HepG2 (cell line): ENCODE data around the gene PRDX3. TPM values are rescaled to one million over a fixed set of nuclear protein-coding genes. Genes with fewer than 3 reads are reported as not detected.

Experiments
- BORCS8-MEF2B ChIP-seq: sonication (generic); formaldehyde crosslinking; IDR thresholded peaks from 2 replicates; pipeline ENCODE4 v1.8.0; 2022; ENCODE audit warnings: mild to moderate bottlenecking, missing genetic modification reagents
- CEBPG ChIP-seq: IDR thresholded peaks from 2 replicates; pipeline ENCODE4 v1.6.1; 2016
- CREM ChIP-seq, 2 experiments: sonication (generic) in 1 of 2; formaldehyde crosslinking in 1 of 2; IDR thresholded peaks; 2 replicates each; pipeline versions ENCODE4 v1.4.0 to v1.6.1; 2016 to 2020; ENCODE audit warnings: antibody characterized with exemption in 1 of 2, mild to moderate bottlenecking in 1 of 2, missing genetic modification reagents in 1 of 2
- EP300 ChIP-seq, 3 experiments: sonication (generic) in 1 of 3; formaldehyde crosslinking in 1 of 3; IDR thresholded peaks; 2 replicates each; pipeline versions ENCODE4 v1.5.1 to v1.6.1; 2011 to 2020; ENCODE audit warnings: low read depth in 2 of 3, low read length in 2 of 3, borderline replicate concordance in 1 of 3, improper control_type of control experiment in 1 of 3, mild to moderate bottlenecking in 1 of 3, missing genetic modification reagents in 1 of 3, moderate library complexity in 1 of 3
- HNRNPUL1 ChIP-seq: fragments of 200-400 bp; formaldehyde crosslinking; IDR thresholded peaks from 2 replicates; pipeline ENCODE4 v1.6.1; 2017; ENCODE audit warnings: low read depth, mild to moderate bottlenecking, low read length, moderate library complexity
- KAT8 ChIP-seq: IDR thresholded peaks from 2 replicates; pipeline ENCODE4 v1.6.1; 2016; ENCODE audit warnings: missing genetic modification reagents, missing compliant biosample characterization
- MAFF ChIP-seq: IDR thresholded peaks from 2 replicates; pipeline ENCODE4 v1.6.1; 2011; ENCODE audit warnings: low read depth, low read length, improper control_type of control experiment
- MAFG ChIP-seq: sonication (generic); formaldehyde crosslinking; IDR thresholded peaks from 2 replicates; pipeline ENCODE4 v1.5.1; 2020; ENCODE audit warnings: mild to moderate bottlenecking, missing genetic modification reagents
- NCOA5 ChIP-seq: sonication (generic); formaldehyde crosslinking; IDR thresholded peaks from 2 replicates; pipeline ENCODE4 v1.4.0; 2020; ENCODE audit warnings: missing genetic modification reagents
- NFYB ChIP-seq: sonication (generic); formaldehyde crosslinking; IDR thresholded peaks from 2 replicates; pipeline ENCODE4 v1.4.0; 2020; ENCODE audit warnings: missing genetic modification reagents
- RNF219 ChIP-seq: sonication (generic); formaldehyde crosslinking; IDR thresholded peaks from 2 replicates; pipeline ENCODE4 v1.5.0; 2020; ENCODE audit warnings: mild to moderate bottlenecking, missing genetic modification reagents
- SMC3 ChIP-seq: IDR thresholded peaks from 2 replicates; pipeline ENCODE4 v1.6.1; 2011; ENCODE audit warnings: low read length, improper control_type of control experiment
- SP140L ChIP-seq: sonication (generic); formaldehyde crosslinking; IDR thresholded peaks from 2 replicates; pipeline ENCODE4 v1.4.0; 2020; ENCODE audit warnings: missing genetic modification reagents, borderline replicate concordance
- SP4 ChIP-seq: sonication (generic); formaldehyde crosslinking; IDR thresholded peaks from 2 replicates; pipeline ENCODE4 v1.8.1; 2023; ENCODE audit warnings: mild to moderate bottlenecking, missing genetic modification reagents
- TGIF2 ChIP-seq: IDR thresholded peaks from 2 replicates; pipeline ENCODE4 v1.6.1; 2016; ENCODE audit warnings: control low read depth, missing compliant biosample characterization
- ZFAT ChIP-seq: sonication (generic); formaldehyde crosslinking; conservative IDR thresholded peaks from 2 replicates; pipeline ENCODE4 v1.8.1; 2023; ENCODE audit warnings: missing genetic modification reagents, inconsistent platforms
- ZNF652 ChIP-seq: IDR thresholded peaks from 2 replicates; pipeline ENCODE4 v1.6.1; 2016; ENCODE audit warnings: low read depth, borderline replicate concordance
- ZNF704 ChIP-seq: sonication (generic); formaldehyde crosslinking; IDR thresholded peaks from 2 replicates; pipeline ENCODE4 v1.8.1; 2023; ENCODE audit warnings: mild to moderate bottlenecking, inconsistent platforms, moderate library complexity, missing genetic modification reagents, borderline replicate concordance
- ZNF792 ChIP-seq: IDR thresholded peaks from 2 replicates; pipeline ENCODE4 v1.6.1; 2016
- ZZZ3 ChIP-seq: sonication (generic); formaldehyde crosslinking; IDR thresholded peaks from 2 replicates; pipeline ENCODE4 v1.4.0; 2020; ENCODE audit warnings: missing genetic modification reagents, mild to moderate bottlenecking, borderline replicate concordance
- polyA plus RNA-seq, 8 experiments: library from polyadenylated mRNA; depleted of rRNA in 3 of 8; stranded (reverse) in 7 of 8; unstranded in 1 of 8; fragments of >200 nt; fragmentation: Illumina TruSeq in 4 of 8; extraction: Trizol in 4 of 8; gene quantifications; 2 replicates each; pipeline versions ENCODE4 v1.2.1 to v1.2.3, GENCODE V29; 2011 to 2016; ENCODE audit warnings: low read depth in 4 of 8, missing spikeins in 1 of 8, mixed read lengths in 1 of 8; ENCODE audit not compliant: insufficient read depth in 1 of 8
- total RNA-seq, 5 experiments: library from RNA; depleted of rRNA; stranded (reverse); fragments of >200 nt; fragmentation: Illumina TruSeq; extraction: Trizol; gene quantifications; 2 replicates each; pipeline ENCODE4 v1.2.3, GENCODE V29; 2016; ENCODE audit warnings: low read depth in 1 of 5
- TF ChIP-seq, protein P1 (sequence below): sonication (generic); formaldehyde crosslinking; IDR thresholded peaks from 2 replicates; pipeline ENCODE4 v1.4.0; 2020; ENCODE audit warnings: mild to moderate bottlenecking, missing genetic modification reagents
- TF ChIP-seq, protein P2 (sequence below): sonication (generic); formaldehyde crosslinking; conservative IDR thresholded peaks from 2 replicates; pipeline ENCODE4 v1.4.0; 2020; ENCODE audit warnings: missing genetic modification reagents

The PRDX3 gene
- total and polyA plus RNA-seq, 2 of the 13 experiments (the other 11 are each of a cell fraction or from before 2014, with no cell fraction given): 407 to 565 TPM

DNA sequence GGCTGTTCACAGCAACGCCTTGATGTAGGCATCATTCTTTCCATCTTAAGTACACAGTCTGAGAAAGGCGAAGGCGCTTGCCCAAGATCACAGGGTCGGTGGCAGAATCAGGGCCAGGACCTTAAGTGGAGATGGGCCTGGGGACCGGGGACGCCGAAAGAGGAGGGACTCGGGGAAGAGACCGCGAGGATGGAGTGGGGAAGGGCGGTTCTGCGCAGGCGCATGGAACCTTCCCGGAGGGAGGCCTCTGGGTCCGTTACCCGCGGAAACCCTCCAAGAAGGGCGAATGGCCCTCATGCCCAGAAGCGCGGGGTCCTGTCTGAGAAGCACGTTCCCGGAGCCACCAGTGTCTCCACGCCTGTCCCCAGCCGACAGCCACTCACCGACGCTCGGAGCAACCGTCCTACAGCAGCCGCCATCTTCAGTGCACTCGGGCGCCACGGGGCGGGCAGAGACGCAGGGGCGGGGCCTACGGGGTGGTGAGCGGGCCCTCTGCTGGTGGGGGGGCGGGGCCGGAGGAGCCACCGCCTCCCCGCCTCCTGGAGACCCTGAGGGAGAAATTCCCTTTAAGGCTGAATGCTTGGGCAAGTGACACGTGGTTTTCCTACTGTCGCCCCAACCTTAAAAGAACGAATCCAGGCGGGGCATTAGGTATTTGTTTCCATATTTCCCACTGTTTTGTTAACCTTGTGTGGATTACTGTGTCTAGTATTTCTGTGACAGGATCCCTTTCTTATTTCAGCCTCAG, at the start of gene PRDX3 (continued):
- TF ChIP-seq SP140L (CRISPR knock-in tag) (no peak), BORCS8-MEF2B (CRISPR knock-in tag) (peak; percentile 84), CREM (IDR thresholded peaks at IDR 0.05) (no peak; the same call in 1 of the 2 replicates), CREM (CRISPR knock-in tag; IDR thresholded peaks at IDR 0.05) (no peak), ZNF652 (CRISPR knock-in tag) (no peak), ZNF792 (CRISPR knock-in tag) (peak; percentile 63; the same call in 1 of the 2 replicates), RNF219 (CRISPR knock-in tag) (no peak), SP4 (CRISPR knock-in tag) (peak; percentile 85), MAFF (no peak), CEBPG (CRISPR knock-in tag) (no peak), NFYB (no peak; the same call in 1 of the 2 replicates), NCOA5 (no peak), ZFAT (CRISPR knock-in tag) (no peak), HNRNPUL1 (no peak), TGIF2 (0 out of 2 replicates have a peak, but pooled peaks have one; percentile 25), MAFG (CRISPR knock-in tag) (no peak), ZZZ3 (CRISPR knock-in tag) (0 out of 2 replicates have a peak, but pooled peaks have one; percentile 63), SMC3 (no peak), ZNF704 (CRISPR knock-in tag) (0 out of 2 replicates have a peak, but pooled peaks have one; percentile 66), KAT8 (CRISPR knock-in tag) (peak; percentile 83), EP300 (IDR thresholded peaks at IDR 0.05; ENCODE audit: low read depth in 2 of 2, low read length in 2 of 2) (no peak), EP300 (CRISPR knock-in tag; IDR thresholded peaks at IDR 0.05; ENCODE audit: borderline replicate concordance) (no peak)
- TF ChIP-seq, protein P1, sequence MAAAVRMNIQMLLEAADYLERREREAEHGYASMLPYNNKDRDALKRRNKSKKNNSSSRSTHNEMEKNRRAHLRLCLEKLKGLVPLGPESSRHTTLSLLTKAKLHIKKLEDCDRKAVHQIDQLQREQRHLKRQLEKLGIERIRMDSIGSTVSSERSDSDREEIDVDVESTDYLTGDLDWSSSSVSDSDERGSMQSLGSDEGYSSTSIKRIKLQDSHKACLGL (CRISPR knock-in tag): 0 out of 2 replicates have a peak, but pooled peaks have one; percentile 7
- TF ChIP-seq, protein P2, sequence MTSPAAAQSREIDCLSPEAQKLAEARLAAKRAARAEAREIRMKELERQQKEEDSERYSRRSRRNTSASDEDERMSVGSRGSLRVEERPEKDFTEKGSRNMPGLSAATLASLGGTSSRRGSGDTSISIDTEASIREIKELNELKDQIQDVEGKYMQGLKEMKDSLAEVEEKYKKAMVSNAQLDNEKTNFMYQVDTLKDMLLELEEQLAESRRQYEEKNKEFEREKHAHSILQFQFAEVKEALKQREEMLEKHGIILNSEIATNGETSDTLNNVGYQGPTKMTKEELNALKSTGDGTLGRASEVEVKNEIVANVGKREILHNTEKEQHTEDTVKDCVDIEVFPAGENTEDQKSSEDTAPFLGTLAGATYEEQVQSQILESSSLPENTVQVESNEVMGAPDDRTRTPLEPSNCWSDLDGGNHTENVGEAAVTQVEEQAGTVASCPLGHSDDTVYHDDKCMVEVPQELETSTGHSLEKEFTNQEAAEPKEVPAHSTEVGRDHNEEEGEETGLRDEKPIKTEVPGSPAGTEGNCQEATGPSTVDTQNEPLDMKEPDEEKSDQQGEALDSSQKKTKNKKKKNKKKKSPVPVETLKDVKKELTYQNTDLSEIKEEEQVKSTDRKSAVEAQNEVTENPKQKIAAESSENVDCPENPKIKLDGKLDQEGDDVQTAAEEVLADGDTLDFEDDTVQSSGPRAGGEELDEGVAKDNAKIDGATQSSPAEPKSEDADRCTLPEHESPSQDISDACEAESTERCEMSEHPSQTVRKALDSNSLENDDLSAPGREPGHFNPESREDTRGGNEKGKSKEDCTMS (CRISPR knock-in tag): no peak
